GM12872 (cell line): Measurements from ENCODE around the gene ASPG.

Experiments used
- TF ChIP-seq, protein P1 (sequence below): IDR thresholded peaks from 3 replicates; pipeline ENCODE4 v1.5.1; 2011; ENCODE audit warnings: low read depth, mild to moderate bottlenecking, low read length, moderate library complexity; ENCODE audit not compliant: insufficient read depth

ASPG gene

DNA sequence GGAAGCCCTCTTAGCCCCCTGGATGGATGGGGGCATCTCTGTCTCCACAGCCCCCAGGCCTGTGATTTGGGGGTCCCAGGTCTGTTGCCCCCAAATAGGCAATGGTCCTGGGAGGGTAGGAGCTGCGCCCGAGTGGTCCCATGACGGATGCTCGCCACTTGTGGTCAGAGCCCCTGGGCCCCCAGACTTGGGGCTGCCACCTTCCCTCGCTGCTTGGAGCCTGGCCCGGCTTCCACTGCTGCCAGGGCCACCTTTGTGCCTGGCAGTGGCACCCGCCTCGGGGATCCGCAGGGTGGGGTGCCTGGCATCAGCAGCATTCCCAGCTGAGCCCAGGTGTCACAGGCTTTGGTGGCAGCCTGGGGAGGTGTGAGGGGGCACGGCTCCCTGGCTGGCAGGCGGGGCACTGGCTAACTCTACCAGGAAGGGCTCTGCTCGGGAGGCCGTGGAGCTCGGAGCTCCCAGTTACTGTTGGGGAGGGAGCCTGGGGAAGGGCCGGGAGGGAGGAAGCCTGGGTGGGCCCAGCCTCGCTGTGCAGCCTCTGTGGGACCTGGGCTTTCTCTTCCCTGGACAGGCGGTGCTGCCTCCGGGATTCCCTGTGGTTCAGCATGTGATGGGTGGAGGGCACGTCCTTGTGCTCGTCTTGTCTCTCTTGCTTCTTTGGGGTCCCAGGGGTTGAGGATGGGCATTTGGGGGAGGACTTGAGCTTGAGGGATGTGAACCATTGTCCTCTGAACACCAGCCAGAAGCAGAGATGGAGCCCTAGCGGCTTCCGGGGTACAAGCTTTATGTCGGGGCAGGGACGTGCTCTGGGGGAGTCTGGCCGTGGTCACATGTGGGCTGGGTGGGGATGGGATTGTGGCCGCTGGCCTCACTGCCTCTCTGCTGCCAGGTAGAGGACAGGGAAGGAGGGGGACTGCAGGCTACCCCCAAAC is 58.3 kb downstream of the ASPG start:
- TF ChIP-seq, protein P1, sequence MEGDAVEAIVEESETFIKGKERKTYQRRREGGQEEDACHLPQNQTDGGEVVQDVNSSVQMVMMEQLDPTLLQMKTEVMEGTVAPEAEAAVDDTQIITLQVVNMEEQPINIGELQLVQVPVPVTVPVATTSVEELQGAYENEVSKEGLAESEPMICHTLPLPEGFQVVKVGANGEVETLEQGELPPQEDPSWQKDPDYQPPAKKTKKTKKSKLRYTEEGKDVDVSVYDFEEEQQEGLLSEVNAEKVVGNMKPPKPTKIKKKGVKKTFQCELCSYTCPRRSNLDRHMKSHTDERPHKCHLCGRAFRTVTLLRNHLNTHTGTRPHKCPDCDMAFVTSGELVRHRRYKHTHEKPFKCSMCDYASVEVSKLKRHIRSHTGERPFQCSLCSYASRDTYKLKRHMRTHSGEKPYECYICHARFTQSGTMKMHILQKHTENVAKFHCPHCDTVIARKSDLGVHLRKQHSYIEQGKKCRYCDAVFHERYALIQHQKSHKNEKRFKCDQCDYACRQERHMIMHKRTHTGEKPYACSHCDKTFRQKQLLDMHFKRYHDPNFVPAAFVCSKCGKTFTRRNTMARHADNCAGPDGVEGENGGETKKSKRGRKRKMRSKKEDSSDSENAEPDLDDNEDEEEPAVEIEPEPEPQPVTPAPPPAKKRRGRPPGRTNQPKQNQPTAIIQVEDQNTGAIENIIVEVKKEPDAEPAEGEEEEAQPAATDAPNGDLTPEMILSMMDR = no peak

DNA sequence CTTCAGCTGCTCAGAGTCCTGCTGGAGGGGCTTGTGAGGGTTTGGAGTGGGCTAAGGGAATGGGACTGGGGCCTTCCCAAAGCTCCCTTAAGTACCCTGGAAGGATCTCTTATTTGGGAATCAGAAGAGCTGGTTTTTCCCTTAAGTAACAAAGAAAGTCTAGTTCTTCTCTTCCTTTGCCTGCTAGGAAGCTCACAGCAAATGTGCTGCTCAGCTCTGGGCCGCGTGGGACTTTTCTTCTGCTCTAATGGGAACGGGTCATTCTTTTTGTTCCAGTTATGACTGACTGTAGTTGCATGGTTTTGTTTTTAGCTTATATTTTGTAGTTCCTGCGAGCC is 58.9 kb downstream of the ASPG start:
- TF ChIP-seq, protein P1 = no peak

- TF ChIP-seq, protein P1 = no peak
Observed at GRCh38 chr14:104144911-104145825, 59.7 kb downstream of the ASPG start.

DNA sequence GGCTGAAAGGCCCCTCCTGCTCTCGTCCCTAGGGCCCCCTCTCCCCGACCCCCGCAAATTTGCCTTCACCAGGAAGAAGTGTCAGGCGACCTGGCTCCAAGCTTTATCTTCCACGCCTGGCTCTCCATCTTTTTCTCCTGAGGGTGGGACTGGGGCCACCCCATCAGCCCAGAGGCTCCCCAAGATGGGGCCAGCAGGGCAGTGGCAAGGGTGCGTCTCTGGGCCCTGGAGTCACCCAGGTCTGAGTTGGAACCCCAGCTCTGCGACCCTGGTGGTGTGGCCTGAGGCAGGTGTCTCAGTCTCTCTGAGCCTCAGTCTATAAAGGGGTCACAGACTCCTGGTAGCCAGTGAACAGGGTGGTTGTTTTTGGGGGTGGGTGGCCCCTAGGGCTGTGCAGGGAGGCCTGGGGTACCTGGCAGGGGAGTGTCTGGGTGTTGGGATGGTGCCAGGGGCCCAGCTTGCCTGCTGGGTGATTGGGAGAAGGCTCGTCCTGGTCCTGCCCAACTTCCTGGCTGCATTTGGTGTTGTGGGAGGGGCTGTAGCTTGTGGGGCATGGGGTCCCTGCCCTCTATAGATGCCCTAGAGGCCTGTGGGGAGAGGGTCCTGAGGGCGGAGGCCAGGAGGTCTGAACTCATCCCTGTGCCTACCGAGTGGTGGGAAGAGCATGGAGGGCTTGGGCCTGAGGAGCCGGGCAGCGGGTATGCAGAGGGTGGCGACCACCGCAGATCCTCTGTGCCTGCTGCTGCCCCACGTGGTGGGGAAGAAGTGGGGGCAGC is 60.5 kb downstream of the ASPG start:
- TF ChIP-seq, protein P1 = no peak

DNA sequence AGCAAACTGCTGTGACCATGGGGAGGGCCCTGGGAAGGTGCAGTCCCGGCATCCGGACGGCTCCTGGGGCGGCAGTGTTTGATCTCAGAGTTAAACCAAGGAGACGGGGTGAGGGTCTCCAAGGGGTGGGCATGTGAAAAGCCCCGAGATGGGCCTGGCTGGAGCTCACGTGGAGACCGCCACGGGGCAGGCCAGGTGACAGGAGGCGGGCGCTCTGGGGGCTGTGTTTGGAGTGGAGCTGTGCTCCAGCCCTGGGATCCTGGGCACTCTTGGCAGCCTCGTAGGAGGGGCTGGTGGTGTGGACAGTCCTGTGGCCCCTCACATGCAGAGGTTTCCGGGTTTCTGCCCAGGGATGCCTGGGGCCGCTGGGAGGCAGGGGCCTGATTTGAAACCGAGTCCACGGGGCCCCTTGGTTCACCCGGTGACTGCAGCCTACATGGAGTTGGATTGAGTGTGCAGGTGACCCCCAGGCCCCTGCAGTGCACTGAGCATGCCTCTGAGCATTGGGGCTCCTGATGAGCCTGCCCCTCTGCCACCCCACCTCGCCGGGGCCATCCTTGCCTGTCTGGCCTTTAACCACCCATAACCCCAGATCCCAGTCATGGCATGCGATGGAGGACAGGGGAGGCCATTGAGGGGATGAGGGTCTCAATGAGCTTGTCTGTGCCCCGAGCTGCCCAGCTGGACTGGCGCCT is 61.3 kb downstream of the ASPG start:
- TF ChIP-seq, protein P1 = no peak

- TF ChIP-seq, protein P1 = no peak
Observed at GRCh38 chr14:104147346-104148125, 62.0 kb downstream of the ASPG start.
